Natural killer cell (primary cell): ENCODE data around the gene IRS2. TPM values are rescaled to one million over a fixed set of nuclear protein-coding genes. Genes with fewer than 3 reads are reported as not detected.

Experiments
- ATAC-seq, 3 donors: fragments of 150-1000 bp in 2 of 3; fragments of 200-7000 bp in 1 of 3; cut with Tn5 transposase; 1 replicate in 1 of 3; 2 replicates in 2 of 3; pipeline ENCODE4 v1.10.0; 2021; ENCODE audit warnings: mild to moderate bottlenecking in 2 of 3, moderate library complexity in 2 of 3
- DNase-seq, 2 donors: peaks; one replicate each; pipeline versions ENCODE4 v3.0.0 to v3.0.0-alpha.2; 2013 to 2021; ENCODE audit warnings: mixed read lengths in 1 of 2
- H3K27ac ChIP-seq: one replicate; pipeline ENCODE4 v1.5.1; 2013; ENCODE audit warnings: mild to moderate bottlenecking, low read length
- H3K27me3 ChIP-seq: one replicate; pipeline ENCODE4 v1.6.1; 2013; ENCODE audit warnings: low read length; ENCODE audit not compliant: control insufficient read depth, insufficient read depth
- H3K36me3 ChIP-seq: one replicate; pipeline ENCODE4 v1.6.1; 2013; ENCODE audit warnings: low read length; ENCODE audit not compliant: control insufficient read depth, insufficient read depth
- H3K4me1 ChIP-seq: one replicate; pipeline ENCODE4 v1.6.1; 2013; ENCODE audit warnings: low read length; ENCODE audit not compliant: control insufficient read depth, insufficient read depth
- H3K4me3 ChIP-seq: one replicate; pipeline ENCODE4 v1.5.1; 2013; ENCODE audit warnings: low read length
- H3K9me3 ChIP-seq: one replicate; pipeline ENCODE4 v1.6.1; 2013; ENCODE audit warnings: low read length; ENCODE audit not compliant: control insufficient read depth, insufficient read depth
- H3K27ac Mint-ChIP-seq, 2 donors: one replicate each; pipeline ENCODE4 v1.8.0; 2022; ENCODE audit warnings: mild to moderate bottlenecking in 2 of 2, mixed read lengths in 2 of 2, moderate library complexity in 1 of 2
- H3K27me3 Mint-ChIP-seq, 2 donors: one replicate each; pipeline ENCODE4 v1.8.0; 2022; ENCODE audit warnings: low read depth in 2 of 2, mixed read lengths in 2 of 2
- H3K36me3 Mint-ChIP-seq: one replicate; pipeline ENCODE4 v1.8.0; 2022; ENCODE audit warnings: mixed read lengths
- H3K4me1 Mint-ChIP-seq, 2 donors: one replicate each; pipeline ENCODE4 v1.8.0; 2022; ENCODE audit warnings: mixed read lengths in 2 of 2
- H3K4me3 Mint-ChIP-seq: one replicate; pipeline ENCODE4 v1.8.0; 2022; ENCODE audit warnings: mild to moderate bottlenecking, moderate library complexity, mixed read lengths
- H3K9me3 Mint-ChIP-seq, 2 donors: one replicate each; pipeline ENCODE4 v1.8.0; 2022; ENCODE audit warnings: mixed read lengths in 2 of 2
- CTCF ChIP-seq: fragments of 200-600 bp; IDR thresholded peaks from one replicate; pipeline ENCODE4 v1.8.0; 2022; ENCODE audit warnings: antibody characterized with exemption
- WGBS: methylation state at CpG from one replicate; pipeline ENCODE4 v1.1.7; 2013; ENCODE audit warnings: missing lambda C conversion rate; ENCODE audit not compliant: insufficient coverage; 5-methylcytosine and 5-hydroxymethylcytosine counted together
- intact Hi-C: fragments of 100-400 bp; cut with micrococcal nuclease; formaldehyde crosslinking; loops from one replicate; pipeline ENCODE4 v1.14.2; 2022
- total RNA-seq, 4 donors: library from RNA; stranded (reverse); fragments of 120-200 nt in 1 of 4; gene quantifications; one replicate each; pipeline versions ENCODE4 v1.2.3 to v1.2.4, GENCODE V29; 2013 to 2022

The IRS2 gene
- total RNA-seq, 3 donors from 2014 or later (not counting 1 experiment from before 2014, with no cell fraction given), result 39.8 to 79.1 (median 60.9) TPM

GRCh38 chr13:109719962-109720646 is 66.3 kb downstream of the IRS2 start:
- Mint-ChIP-seq H3K27ac (no peak overlapping the region), H3K27me3 (peaks cover 12 to 34% of the 10 kb centered on the region in 2 donors), H3K9me3 (no peaks in the 10 kb centered on the region), H3K4me3 (no peak overlapping the region), H3K4me1 (peaks cover 0 to 5% of the 10 kb centered on the region in 2 donors), H3K36me3 (no peaks in the 10 kb centered on the region)
- ATAC-seq (no peak), DNase-seq (no peak)
- Histone ChIP-seq H3K27me3 (peaks cover 5% of the 10 kb centered on the region), H3K27ac (no peak overlapping the region), H3K9me3 (no peaks in the 10 kb centered on the region), H3K4me3 (no peak overlapping the region), H3K4me1 (no peaks in the 10 kb centered on the region), H3K36me3 (no peaks in the 10 kb centered on the region)
- TF ChIP-seq CTCF, result no peak
- WGBS, result 44% methylated on average over 7 of the region's 7 CpGs
- intact Hi-C loops, result no loop called here

DNA sequence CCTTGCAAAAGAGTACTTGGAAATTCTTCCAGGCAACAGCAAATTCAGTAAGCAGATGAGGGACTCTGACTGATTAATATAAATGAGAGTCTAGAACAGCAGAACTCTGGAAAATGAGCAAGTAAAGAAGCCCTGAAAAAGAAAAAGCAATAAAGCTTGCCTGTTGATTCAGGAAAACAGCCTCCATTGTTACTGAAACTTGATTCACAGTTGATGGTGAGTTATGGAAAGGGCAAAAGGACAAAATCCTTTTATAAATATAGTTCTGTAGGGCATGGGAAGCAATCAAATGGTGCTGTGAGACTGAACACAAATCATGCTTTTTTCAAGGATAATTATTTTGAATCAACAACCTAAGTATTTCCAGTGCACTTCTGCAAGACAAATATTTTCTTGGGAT is 67.7 kb downstream of the IRS2 start:
- Histone ChIP-seq H3K36me3 (no peaks in the 10 kb centered on the region), H3K9me3 (no peaks in the 10 kb centered on the region), H3K27me3 (peaks cover 5% of the 10 kb centered on the region), H3K4me1 (no peaks in the 10 kb centered on the region), H3K4me3 (no peak overlapping the region), H3K27ac (no peak overlapping the region)
- Mint-ChIP-seq H3K36me3 (no peaks in the 10 kb centered on the region), H3K27me3 (peaks cover 17 to 30% of the 10 kb centered on the region in 2 donors), H3K9me3 (no peaks in the 10 kb centered on the region), H3K27ac (no peak overlapping the region), H3K4me1 (peaks cover 0 to 5% of the 10 kb centered on the region in 2 donors), H3K4me3 (no peak overlapping the region)
- TF ChIP-seq CTCF, result no peak
- no peak for DNase-seq
- ATAC-seq, result no peak
- intact Hi-C loops, result no loop called here

DNA sequence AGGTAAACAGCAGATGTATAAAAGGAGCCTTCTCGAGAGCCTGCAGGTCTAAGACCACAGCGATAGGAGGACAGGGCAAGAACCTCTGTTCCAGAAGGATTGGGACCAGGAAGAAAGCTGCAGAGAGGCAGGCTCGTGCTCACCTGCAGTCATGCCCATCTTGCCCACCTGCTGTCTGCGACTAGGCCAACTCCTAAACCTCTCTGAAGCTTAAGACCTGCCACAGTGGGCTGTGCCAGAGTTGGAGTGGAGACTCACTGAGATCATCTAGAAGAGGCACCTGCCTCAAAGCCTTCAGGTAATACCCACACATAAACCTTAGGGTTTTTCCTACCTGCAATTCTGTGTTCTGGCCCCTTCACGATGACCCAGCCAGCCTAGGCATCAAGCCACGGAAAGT is 68.7 kb downstream of the IRS2 start:
- Mint-ChIP-seq H3K4me1 (peaks cover 0 to 5% of the 10 kb centered on the region in 2 donors), H3K9me3 (no peaks in the 10 kb centered on the region), H3K36me3 (no peaks in the 10 kb centered on the region), H3K27ac (no peak overlapping the region), H3K27me3 (peaks cover 17 to 30% of the 10 kb centered on the region in 2 donors), H3K4me3 (no peak overlapping the region)
- TF ChIP-seq CTCF, result no peak
- no peak for ATAC-seq
- no peaks in the 10 kb centered on the region for H3K4me1 ChIP-seq
- H3K4me3 ChIP-seq, result no peak overlapping the region
- no peak for DNase-seq
- WGBS, result 87% methylated on average over 6 of the region's 6 CpGs
- H3K9me3 ChIP-seq, result no peaks in the 10 kb centered on the region
- intact Hi-C loops, result no loop called here
- peaks cover 5% of the 10 kb centered on the region for H3K27me3 ChIP-seq
- H3K36me3 ChIP-seq, result no peaks in the 10 kb centered on the region
- no peak overlapping the region for H3K27ac ChIP-seq

GRCh38 chr13:109715902-109716301 is 70.5 kb downstream of the IRS2 start:
- intact Hi-C loops, result no loop called here
- Mint-ChIP-seq H3K27me3 (peaks cover 17 to 35% of the 10 kb centered on the region in 2 donors), H3K9me3 (no peaks in the 10 kb centered on the region), H3K27ac (no peak overlapping the region), H3K36me3 (no peaks in the 10 kb centered on the region), H3K4me1 (peaks cover 0 to 5% of the 10 kb centered on the region in 2 donors), H3K4me3 (no peak overlapping the region)
- DNase-seq (no peak), ATAC-seq (no peak)
- Histone ChIP-seq H3K27me3 (peaks cover 1% of the 10 kb centered on the region), H3K27ac (no peak overlapping the region), H3K4me1 (no peaks in the 10 kb centered on the region), H3K4me3 (no peak overlapping the region), H3K36me3 (no peaks in the 10 kb centered on the region), H3K9me3 (no peaks in the 10 kb centered on the region)
- no peak for TF ChIP-seq CTCF
- WGBS, result 86% methylated on average over 1 of the region's 1 CpG
